Cardiac fibroblast (primary cell): Measurements from ENCODE around the gene DTX3L.

ENCODE experiments used
- DNase-seq, 2 donors: peaks; one replicate each; pipeline versions ENCODE4 v3.0.0 to v3.0.0-alpha.2; 2010; ENCODE audit warnings: low read depth in 2 of 2
- H3K4me3 ChIP-seq, 2 donors: replicated peaks in 1 of 2; 1 replicate in 1 of 2; 2 replicates in 1 of 2; pipeline ENCODE4 v1.5.1; 2011; ENCODE audit warnings: low read depth in 2 of 2, low read length in 2 of 2, mild to moderate bottlenecking in 2 of 2, moderate library complexity in 1 of 2
- CTCF ChIP-seq: IDR thresholded peaks from one replicate; pipeline ENCODE4 v1.5.1; 2011; ENCODE audit warnings: low read depth, mild to moderate bottlenecking, low read length, inconsistent platforms

The DTX3L gene

GRCh38 chr3:122623031-122623829 is 59.1 kb downstream of the DTX3L start:
- TF ChIP-seq CTCF: no peak
- no peak overlapping the region for H3K4me3 ChIP-seq
- DNase-seq: no peak
